ENCODE results near the gene FAM193B.
A peak's percentile ranks its signal among the peaks of the same experiment; 100 is the strongest.

The FAM193B gene

DNA sequence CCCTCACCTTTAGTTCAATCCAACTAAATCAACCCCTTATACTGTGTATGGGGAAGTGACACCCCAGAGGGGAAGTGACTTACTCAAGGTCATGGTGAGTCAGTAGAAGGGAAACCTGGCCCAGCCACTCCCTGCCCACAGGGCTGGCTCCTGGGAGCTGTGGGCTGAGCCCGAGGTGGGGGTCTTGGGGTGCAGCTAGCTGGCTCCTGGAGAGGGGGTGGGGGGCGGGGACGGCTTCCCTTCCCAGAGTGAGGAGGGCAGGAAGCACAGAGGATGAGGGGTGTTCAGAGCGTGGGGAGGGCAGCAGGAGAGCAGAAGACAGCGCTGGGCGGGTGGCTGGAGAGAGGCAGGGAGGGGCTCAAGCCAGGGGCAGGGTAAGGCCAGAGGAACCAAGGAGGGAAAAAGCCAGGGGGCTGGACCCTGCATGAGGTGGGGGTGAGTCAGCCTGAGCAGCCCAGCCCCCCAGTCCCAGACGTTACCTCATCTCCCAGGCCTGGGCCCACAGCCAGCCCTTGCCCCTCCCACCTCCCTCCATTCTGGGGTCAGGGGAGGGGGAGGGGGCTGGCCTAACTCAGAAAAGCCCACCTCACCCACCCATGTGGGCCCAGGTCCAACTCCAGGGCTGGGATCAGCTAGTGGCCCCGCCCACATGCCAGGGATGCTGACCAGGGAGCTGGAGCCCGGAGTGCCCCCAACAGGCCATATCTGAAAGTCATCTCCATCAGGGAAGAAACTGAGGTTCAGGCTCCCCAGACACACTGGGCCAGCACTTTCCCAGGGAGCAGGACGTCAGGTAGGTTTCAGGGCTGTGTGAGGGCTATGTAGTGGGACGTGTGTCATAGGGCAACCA lies 59.8 kb downstream of the FAM193B start:
- DNase-seq (ENCODE audit: insufficient read length, low spot score) (no peak), FAIRE-seq (no peak)
- peak; percentile 23 for TF ChIP-seq CTCF (IDR thresholded peaks at IDR 0.05; ENCODE audit: insufficient read depth, missing control alignments)

DNA sequence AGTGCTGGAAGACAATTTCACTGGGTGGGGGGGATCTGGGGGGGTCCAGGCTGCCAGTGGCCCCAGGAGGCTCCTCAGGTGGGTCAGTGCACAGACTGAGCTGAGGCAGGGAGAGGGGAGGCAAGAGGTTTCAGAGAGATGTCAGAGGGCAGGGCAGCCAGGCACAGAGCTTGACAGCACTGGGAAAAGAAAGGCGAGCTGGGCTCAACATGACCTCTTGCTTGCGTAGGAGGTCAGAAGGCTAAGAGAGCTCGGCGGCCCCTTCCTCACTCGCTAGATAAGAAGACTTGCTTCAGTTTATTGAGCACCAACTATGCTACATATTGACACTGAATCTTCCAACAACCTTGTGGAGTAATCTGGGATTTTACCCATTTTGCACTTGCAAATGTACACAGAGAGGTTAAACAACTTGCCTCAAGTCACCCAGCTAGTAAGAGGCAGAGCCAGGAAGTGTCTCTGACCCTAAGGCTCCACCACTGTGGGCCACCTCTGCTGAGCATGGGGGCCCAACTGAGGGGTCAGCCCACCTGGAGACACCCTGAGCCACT lies 60.5 kb downstream of the FAM193B start:
- FAIRE-seq (no peak), DNase-seq (ENCODE audit: insufficient read length, low spot score) (no peak)
- no peak for TF ChIP-seq CTCF (IDR thresholded peaks at IDR 0.05; ENCODE audit: insufficient read depth, missing control alignments)

GRCh38 chr5:177492841-177493240 lies 61.5 kb downstream of the FAM193B start:
- no peak for TF ChIP-seq CTCF (IDR thresholded peaks at IDR 0.05; ENCODE audit: insufficient read depth, missing control alignments)
- no peak for DNase-seq (ENCODE audit: insufficient read length, low spot score)
- no peak for FAIRE-seq

DNA sequence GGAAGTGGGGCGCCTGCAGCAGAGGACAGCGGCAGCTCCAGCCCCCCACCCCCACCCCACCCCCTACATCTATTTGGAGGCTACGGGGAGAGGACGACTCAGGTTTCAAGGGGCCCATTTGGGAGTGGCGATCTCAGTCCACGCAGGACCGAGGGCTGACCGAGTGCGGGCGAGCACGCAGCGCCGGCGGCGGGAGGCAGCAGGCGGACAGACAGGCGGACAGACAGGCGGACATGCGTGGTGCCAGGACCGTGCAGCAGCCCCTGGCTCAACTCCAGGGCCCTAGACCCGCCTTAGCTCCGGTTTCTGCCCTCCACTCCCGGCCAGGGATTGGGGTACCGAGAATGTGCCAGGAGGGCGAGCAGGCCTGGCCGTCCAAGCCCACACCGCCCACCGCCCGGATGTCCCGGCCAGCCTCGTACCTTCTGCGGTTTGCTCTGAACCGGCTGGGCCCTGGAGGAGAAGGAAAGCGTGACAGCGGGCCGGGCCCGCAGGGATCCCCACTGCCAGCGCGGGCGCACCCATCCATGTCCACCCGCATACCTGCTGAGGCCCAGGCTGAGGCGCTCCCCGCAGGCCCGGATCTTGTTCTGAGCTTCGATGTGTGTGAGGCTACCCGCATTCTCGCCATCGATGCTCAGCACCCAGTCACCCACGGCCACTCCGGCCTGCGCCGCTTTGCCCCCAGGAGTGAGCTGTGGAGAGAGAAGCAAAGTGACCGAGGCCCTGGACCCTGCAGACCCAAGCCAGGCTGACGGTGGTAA lies 62.2 kb downstream of the FAM193B start:
- FAIRE-seq (no peak), DNase-seq (ENCODE audit: insufficient read length, low spot score) (no peak)
- TF ChIP-seq CTCF (IDR thresholded peaks at IDR 0.05; ENCODE audit: insufficient read depth, missing control alignments), result no peak

GRCh38 chr5:177491429-177491945 lies 62.9 kb downstream of the FAM193B start:
- no peak for FAIRE-seq

GRCh38 chr5:177490992-177491391 lies 63.4 kb downstream of the FAM193B start:
- TF ChIP-seq CTCF (IDR thresholded peaks at IDR 0.05; ENCODE audit: insufficient read depth, missing control alignments), result no peak
- DNase-seq (ENCODE audit: insufficient read length, low spot score) (no peak), FAIRE-seq (no peak)

More at GRCh38 chr5:177491429-177491945, 62.9 kb downstream of the FAM193B start:
- DNase-seq (ENCODE audit: insufficient read length, low spot score), result peak; percentile 57
- TF ChIP-seq CTCF (IDR thresholded peaks at IDR 0.05; ENCODE audit: insufficient read depth, missing control alignments), result peak; percentile 21
